Measurements from ENCODE around the gene EMP2.

EMP2 gene

GRCh38 chr16:10504404-10504885, 76.0 kb downstream of the EMP2 start:
- no peak for TF ChIP-seq CTCF (IDR thresholded peaks at IDR 0.05)

DNA sequence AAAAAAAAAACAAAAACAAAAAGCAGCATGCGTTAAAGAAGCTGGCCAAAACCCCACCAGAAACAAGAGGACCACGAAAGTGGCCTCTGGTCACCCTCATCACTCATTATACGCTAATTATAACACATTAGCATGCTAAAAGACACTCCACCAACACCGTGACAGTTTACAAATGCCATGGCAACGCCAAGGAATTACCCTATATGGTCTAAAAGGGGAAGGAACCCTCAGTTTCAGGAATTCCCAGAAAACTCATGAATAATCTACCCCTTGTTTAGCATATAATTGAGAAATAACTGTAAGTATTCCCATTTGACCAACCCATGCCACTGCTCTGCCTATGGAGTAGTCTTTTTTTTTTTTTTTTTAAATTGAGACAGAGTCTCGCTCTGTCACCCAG, 77.6 kb downstream of the EMP2 start:
- no peak for TF ChIP-seq CTCF (IDR thresholded peaks at IDR 0.05)

GRCh38 chr16:10501016-10501607, 79.3 kb downstream of the EMP2 start:
- no peak for TF ChIP-seq CTCF (IDR thresholded peaks at IDR 0.05)

DNA sequence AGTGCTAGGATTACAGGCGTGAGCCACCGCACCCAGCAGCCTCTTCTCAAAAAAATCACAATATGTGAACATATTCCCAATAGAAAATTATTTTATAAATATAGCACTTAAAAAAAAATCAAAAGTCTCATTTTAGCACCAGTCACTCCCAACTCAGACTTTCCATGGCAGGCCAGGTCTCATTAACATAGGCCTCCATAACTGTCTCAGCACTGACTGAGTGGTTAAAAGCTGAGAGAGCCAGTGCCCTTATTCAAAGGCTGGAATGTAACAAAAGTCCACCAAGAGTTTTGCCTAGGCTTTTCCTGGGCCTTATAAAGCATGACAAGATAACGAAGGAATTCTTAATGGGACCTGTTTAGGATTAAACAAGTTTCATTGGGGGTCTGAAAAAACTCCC, 79.8 kb downstream of the EMP2 start:
- no peak for TF ChIP-seq CTCF (IDR thresholded peaks at IDR 0.05)

DNA sequence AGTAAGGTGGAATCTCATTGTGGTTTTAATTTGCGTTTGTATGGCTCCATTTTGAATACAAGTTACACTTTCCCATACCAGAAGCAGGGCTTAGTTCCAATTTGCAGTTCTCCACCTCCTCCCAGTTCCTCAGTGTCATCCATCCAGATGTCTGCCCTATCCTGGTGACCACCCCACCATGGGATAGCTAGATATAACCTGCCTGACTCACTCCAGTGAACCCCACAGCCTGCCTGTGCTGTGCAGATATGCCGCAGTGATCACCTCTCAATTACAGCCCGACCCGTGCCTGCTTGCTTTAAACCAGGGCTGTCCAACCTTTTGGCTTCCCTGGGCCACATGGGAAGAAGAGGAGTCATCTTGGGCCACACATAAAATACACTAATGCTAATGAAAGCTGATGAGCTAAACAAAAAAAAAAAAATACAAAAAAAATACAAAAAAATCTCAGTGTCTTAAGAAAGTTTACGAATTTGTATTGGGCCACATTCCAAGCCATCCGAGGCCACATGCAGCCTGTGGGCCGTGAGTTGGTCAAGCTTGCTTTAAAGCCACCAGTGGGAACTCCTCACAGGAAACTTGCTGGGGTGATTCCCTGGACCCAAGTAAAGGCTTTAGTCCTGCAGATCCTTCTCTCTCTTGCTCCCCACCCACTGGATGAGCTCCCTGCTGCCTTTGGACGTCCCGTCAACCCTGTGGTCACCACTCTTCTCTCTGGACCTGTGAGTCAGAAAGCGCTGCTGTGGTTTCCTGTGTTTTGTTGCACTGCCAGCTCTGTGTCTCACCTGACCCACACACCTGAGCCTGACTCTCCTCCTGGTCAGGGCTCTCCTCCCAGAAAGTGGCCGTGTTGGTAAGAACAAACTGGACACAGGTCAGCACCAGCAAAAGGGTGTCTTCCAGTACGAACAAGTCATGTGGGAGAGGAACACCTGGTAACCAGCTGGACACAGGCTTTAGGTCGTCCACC, 83.0 kb downstream of the EMP2 start:
- no peak for TF ChIP-seq CTCF (IDR thresholded peaks at IDR 0.05)

DNA sequence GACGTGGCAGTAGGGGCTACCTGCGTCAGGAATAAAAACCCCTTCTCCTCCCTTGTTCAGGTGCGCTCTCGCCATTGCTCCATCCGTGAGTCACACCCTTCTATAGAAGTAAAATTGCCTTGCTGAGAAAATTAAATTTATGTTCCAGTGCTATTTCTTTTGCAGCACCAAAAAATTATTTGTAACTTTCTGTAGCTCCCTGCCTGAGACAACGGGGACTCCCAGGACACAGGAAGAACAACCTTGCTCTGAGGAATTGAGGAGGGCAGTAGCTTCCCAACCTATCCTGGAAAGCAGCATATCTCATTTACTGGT, 85.4 kb downstream of the EMP2 start:
- no peak for TF ChIP-seq CTCF (IDR thresholded peaks at IDR 0.05)

GRCh38 chr16:10494343-10495030, 85.9 kb downstream of the EMP2 start:
- TF ChIP-seq CTCF (IDR thresholded peaks at IDR 0.05) = no peak

Data from LNCAP (cell line).